Activated B cell treated with CpG ODN at 0.5 μM for 24 hours (primary cell): ENCODE measurements around the gene PDE3B. TPM values are rescaled to one million over a fixed set of nuclear protein-coding genes. Genes with fewer than 3 reads are reported as not detected.

Experiments
- ATAC-seq: fragments of 200-7000 bp; cut with Tn5 transposase; one replicate; pipeline ENCODE4 v1.10.0; 2021; ENCODE audit warnings: low read depth, mild to moderate bottlenecking, moderate library complexity
- CTCF ChIA-PET: fragments of 350-600 bp; sonication (Branson Sonifier 250); formaldehyde crosslinking; loops from one replicate; lab custom pipeline; 2021; ENCODE audit warnings: antibody characterized with exemption; lab: Charles Lee
- POLR2A ChIA-PET: fragments of 350-600 bp; sonication (Branson Sonifier 250); formaldehyde crosslinking; loops from one replicate; lab custom pipeline; 2021; ENCODE audit warnings: antibody characterized with exemption; lab: Charles Lee
- DNase-seq: peaks from one replicate; pipeline ENCODE4 v3.0.0; 2022
- H3K27ac Mint-ChIP-seq: one replicate; pipeline ENCODE4 v1.8.0; 2020; ENCODE audit warnings: mixed read lengths
- H3K27me3 Mint-ChIP-seq: one replicate; pipeline ENCODE4 v1.8.0; 2021; ENCODE audit warnings: mixed read lengths
- H3K36me3 Mint-ChIP-seq: one replicate; pipeline ENCODE4 v1.8.0; 2021; ENCODE audit warnings: low read depth, mixed read lengths
- H3K4me1 Mint-ChIP-seq: one replicate; pipeline ENCODE4 v1.8.0; 2021; ENCODE audit warnings: mixed read lengths
- H3K4me3 Mint-ChIP-seq: one replicate; pipeline ENCODE4 v1.8.0; 2020; ENCODE audit warnings: mild to moderate bottlenecking, mixed read lengths
- H3K9me3 Mint-ChIP-seq: one replicate; pipeline ENCODE4 v1.8.0; 2020; ENCODE audit warnings: mixed read lengths
- intact Hi-C: fragments of 100-400 bp; cut with micrococcal nuclease; formaldehyde crosslinking; loops from one replicate; pipeline ENCODE4 v1.15.1; 2024
- total RNA-seq: library from RNA; stranded (reverse); gene quantifications from 2 replicates; pipeline ENCODE4 v1.2.3, GENCODE V29; 2022
- TF ChIP-seq, protein P1 (sequence below): fragments of 200-600 bp; IDR thresholded peaks from one replicate; pipeline ENCODE4 v1.8.0; 2022; ENCODE audit warnings: antibody characterized with exemption, mild to moderate bottlenecking

Gene PDE3B
- total RNA-seq, 1 donor from 2014 or later: 13.4 TPM

DNA sequence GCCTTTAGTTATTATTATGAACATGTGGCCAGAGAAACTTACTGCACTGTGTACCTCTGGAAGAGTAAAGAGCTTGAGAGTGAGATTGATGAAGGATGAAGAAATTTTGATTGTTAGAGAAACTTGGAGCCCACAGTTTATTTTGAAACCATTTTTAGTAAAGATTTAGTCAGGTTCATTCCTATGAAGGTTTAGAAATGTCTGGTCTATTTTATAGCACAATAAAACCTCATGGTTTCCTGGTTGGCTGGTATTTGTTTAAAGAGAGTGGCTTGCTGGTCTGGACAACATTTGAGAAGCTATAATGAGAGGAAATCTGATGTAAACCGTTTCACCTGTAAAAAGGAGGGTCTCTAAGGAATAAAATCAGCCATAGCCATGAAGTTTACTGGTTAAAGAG lies 8.8 kb upstream of the PDE3B start:
- ChIA-PET POLR2A (interaction anchor here (0.6 kb wide), 1 partner anchor 51 kb away, joined by 6 read pairs; no protein-coding TSS in a partner anchor), CTCF (interaction anchor here (0.8 to 1.5 kb wide), 2 partner anchors 9 to 273 kb away, joined by 3 to 5 read pairs; partner anchors contain the start of gene PDE3B)
- Mint-ChIP-seq H3K4me1 (peaks cover 27% of the 10 kb centered on the region), H3K9me3 (no peaks in the 10 kb centered on the region), H3K36me3 (no peaks in the 10 kb centered on the region), H3K27me3 (peaks cover 4% of the 10 kb centered on the region), H3K27ac (no peak overlapping the region), H3K4me3 (no peak overlapping the region)
- TF ChIP-seq, protein P1, sequence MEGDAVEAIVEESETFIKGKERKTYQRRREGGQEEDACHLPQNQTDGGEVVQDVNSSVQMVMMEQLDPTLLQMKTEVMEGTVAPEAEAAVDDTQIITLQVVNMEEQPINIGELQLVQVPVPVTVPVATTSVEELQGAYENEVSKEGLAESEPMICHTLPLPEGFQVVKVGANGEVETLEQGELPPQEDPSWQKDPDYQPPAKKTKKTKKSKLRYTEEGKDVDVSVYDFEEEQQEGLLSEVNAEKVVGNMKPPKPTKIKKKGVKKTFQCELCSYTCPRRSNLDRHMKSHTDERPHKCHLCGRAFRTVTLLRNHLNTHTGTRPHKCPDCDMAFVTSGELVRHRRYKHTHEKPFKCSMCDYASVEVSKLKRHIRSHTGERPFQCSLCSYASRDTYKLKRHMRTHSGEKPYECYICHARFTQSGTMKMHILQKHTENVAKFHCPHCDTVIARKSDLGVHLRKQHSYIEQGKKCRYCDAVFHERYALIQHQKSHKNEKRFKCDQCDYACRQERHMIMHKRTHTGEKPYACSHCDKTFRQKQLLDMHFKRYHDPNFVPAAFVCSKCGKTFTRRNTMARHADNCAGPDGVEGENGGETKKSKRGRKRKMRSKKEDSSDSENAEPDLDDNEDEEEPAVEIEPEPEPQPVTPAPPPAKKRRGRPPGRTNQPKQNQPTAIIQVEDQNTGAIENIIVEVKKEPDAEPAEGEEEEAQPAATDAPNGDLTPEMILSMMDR: no peak
- ATAC-seq: no peak
- DNase-seq: no peak
- intact Hi-C loops: no loop called here

DNA sequence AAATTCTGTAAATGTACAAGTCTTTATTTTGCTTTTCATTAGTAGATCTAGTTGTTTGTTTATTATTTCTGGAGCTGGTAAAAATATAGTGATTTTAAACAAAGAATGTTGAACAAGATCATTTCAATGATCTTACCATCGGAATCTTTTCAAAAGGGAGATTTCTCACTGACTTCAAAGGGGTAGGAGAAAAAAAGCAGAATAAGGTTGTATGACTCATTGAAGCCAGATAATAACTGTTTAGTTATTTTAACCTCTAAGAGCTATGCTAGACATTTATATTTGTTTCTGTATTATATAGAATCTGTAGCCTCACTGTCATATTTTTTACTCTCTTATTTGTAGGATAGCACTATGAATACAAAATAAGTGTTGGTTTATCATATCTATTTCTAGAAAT lies 8.1 kb upstream of the PDE3B start:
- Mint-ChIP-seq H3K4me1 (peaks cover 27% of the 10 kb centered on the region), H3K4me3 (no peak overlapping the region), H3K27me3 (peaks cover 4% of the 10 kb centered on the region), H3K36me3 (no peaks in the 10 kb centered on the region), H3K27ac (peak overlapping the region; percentile 18), H3K9me3 (no peaks in the 10 kb centered on the region)
- ChIA-PET CTCF (interaction anchor here (1.3 to 1.5 kb wide), 2 partner anchors 8 to 272 kb away, joined by 3 to 5 read pairs; partner anchors contain the start of gene PDE3B), POLR2A (interaction anchor here (1.0 to 1.2 kb wide), 2 partner anchors 9 to 130 kb away, joined by 3 to 6 read pairs; no protein-coding TSS in a partner anchor)
- TF ChIP-seq, protein P1: no peak
- DNase-seq (no peak), ATAC-seq (no peak)
- intact Hi-C loops: no loop called here

DNA sequence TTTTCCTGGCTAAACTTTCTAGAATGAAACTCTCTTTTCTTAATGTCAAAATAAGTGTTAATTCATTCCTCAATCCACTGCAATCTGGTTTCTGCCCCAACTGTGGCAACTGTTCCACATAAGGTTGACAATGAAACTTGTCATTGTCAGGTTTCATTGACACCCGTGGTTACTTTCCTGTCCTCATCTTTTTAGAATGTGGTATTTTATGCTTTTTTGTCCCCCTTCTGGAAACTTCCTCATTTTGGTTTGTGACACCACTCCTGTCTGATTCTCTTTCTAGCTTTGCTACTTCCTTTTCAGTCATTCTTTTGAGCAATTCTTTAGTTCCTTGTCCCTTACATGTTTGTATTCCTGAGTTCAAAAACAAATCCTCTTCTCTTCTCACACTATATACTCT lies 7.5 kb upstream of the PDE3B start:
- intact Hi-C loops: no loop called here
- ChIA-PET POLR2A (interaction anchor here (1.0 to 1.2 kb wide), 2 partner anchors 9 to 129 kb away, joined by 3 to 6 read pairs; no protein-coding TSS in a partner anchor), CTCF (interaction anchor here (1.3 to 1.5 kb wide), 2 partner anchors 8 to 271 kb away, joined by 3 to 5 read pairs; partner anchors contain the start of gene PDE3B)
- Mint-ChIP-seq H3K4me3 (peak overlapping the region; percentile 2), H3K27me3 (peaks cover 4% of the 10 kb centered on the region), H3K27ac (peak overlapping the region; percentile 5), H3K36me3 (no peaks in the 10 kb centered on the region), H3K9me3 (no peaks in the 10 kb centered on the region), H3K4me1 (peaks cover 27% of the 10 kb centered on the region)
- DNase-seq: no peak
- ATAC-seq: peak; percentile 28
- TF ChIP-seq, protein P1: no peak

DNA sequence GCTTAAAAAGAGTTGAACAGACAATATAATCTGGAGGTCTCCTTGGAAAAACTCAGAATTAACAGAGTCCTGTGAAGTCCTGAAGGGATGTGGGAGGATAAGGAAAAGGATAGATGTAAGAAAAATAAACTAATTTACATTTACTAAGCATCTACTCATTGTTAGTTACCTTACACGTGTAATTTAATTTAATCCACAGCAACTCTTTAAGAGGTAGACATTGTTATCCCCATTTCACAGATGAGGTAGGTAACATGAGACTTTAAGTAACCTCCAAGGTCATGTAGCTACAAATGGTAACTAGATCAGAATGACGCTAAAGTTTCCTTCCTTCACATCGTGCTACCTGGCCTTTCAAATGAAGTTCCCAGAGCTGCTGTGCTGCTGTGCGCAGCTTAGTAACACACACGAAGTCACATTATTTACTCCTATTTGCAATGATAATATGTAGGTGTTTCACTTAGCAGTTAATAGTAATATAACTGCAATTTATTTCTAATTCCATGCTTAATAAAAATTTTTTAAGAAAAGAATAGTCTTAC lies 5.7 kb upstream of the PDE3B start:
- H3K4me3 Mint-ChIP-seq: no peak overlapping the region
- DNase-seq (no peak), ATAC-seq (no peak)
- peaks cover 30% of the 10 kb centered on the region for H3K4me1 Mint-ChIP-seq
- peaks cover 9% of the 10 kb centered on the region for H3K27me3 Mint-ChIP-seq
- no peak overlapping the region for H3K27ac Mint-ChIP-seq
- TF ChIP-seq, protein P1: no peak
- no peaks in the 10 kb centered on the region for H3K36me3 Mint-ChIP-seq
- CTCF ChIA-PET: interaction anchor here (0.6 to 1.0 kb wide), 2 partner anchors 12 to 267 kb away, joined by 3 to 4 read pairs; no protein-coding TSS in a partner anchor
- intact Hi-C loops: no loop called here
- POLR2A ChIA-PET: interaction anchor here (0.7 kb wide), 2 partner anchors 133 to 249 kb away, joined by 4 to 7 read pairs; no protein-coding TSS in a partner anchor
- no peaks in the 10 kb centered on the region for H3K9me3 Mint-ChIP-seq

DNA sequence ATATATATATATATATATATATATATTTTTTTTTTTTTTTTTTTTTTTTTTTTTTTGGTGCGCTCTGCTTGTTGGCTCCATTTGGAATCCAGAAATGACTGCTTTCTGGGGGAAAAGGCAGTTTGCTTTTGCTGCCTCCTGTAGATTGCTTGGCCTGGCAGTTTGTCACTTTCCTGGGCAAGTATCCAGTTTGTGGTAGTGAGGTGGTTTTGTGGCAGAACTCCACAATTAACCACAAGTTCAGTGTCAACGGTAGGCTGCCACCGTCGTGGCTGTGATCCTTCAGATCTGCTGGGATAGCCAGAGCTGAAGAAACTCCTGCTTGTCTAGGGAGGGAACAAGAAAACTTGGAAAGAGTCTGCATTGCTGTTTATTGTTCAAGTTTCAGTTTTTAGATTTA lies 5.0 kb upstream of the PDE3B start:
- intact Hi-C loops: no loop called here
- ATAC-seq (no peak), DNase-seq (no peak)
- Mint-ChIP-seq H3K4me1 (peaks cover 28% of the 10 kb centered on the region), H3K27me3 (peaks cover 9% of the 10 kb centered on the region), H3K27ac (no peak overlapping the region), H3K9me3 (no peaks in the 10 kb centered on the region), H3K4me3 (no peak overlapping the region), H3K36me3 (no peaks in the 10 kb centered on the region)
- TF ChIP-seq, protein P1: no peak
- POLR2A ChIA-PET: interaction anchor here (0.7 kb wide), 2 partner anchors 132 to 250 kb away, joined by 4 to 7 read pairs; no protein-coding TSS in a partner anchor
- CTCF ChIA-PET: interaction anchor here (0.6 to 1.0 kb wide), 2 partner anchors 12 to 266 kb away, joined by 3 to 4 read pairs; no protein-coding TSS in a partner anchor
